Gastrocnemius medialis (tissue), 4 donors: ENCODE results near the gene AGK. TPM values are rescaled to one million over a fixed set of nuclear protein-coding genes. Genes with fewer than 3 reads are reported as not detected.

Experiments used
- ATAC-seq, 2 donors: fragments of 150-250 bp; one replicate each; pipeline ENCODE4 v1.9.1; 2016
- DNase-seq, 2 donors: peaks; one replicate each; pipeline ENCODE4 v3.0.0-alpha.2; 2019
- H3K27ac ChIP-seq, 4 donors: fragments of 200-600 bp; sonication (generic); 1 replicate in 1 of 4; 2 replicates in 3 of 4; pipeline ENCODE4 v1.5.1; 2016 to 2018; ENCODE audit warnings: mild to moderate bottlenecking in 2 of 4, moderate library complexity in 1 of 4
- H3K27me3 ChIP-seq, 3 donors: fragments of 200-600 bp; sonication (generic) in 2 of 3; 1 replicate in 1 of 3; 2 replicates in 2 of 3; pipeline versions ENCODE4 v1.5.1 to v1.6.0; 2016 to 2019; ENCODE audit warnings: mild to moderate bottlenecking in 1 of 3, moderate library complexity in 1 of 3
- H3K36me3 ChIP-seq, 2 donors: fragments of 200-600 bp; sonication (generic) in 1 of 2; one replicate each; pipeline ENCODE4 v1.5.1; 2017 to 2018
- H3K4me1 ChIP-seq, 2 donors: fragments of 200-600 bp; sonication (generic) in 1 of 2; one replicate each; pipeline ENCODE4 v1.5.1; 2016 to 2017; ENCODE audit warnings: mild to moderate bottlenecking in 2 of 2
- H3K4me3 ChIP-seq, 4 donors: fragments of 200-600 bp; sonication (generic) in 3 of 4; 1 replicate in 1 of 4; 2 replicates in 3 of 4; pipeline ENCODE4 v1.5.1; 2016 to 2019; ENCODE audit warnings: mild to moderate bottlenecking in 2 of 4
- H3K9me3 ChIP-seq, 3 donors: fragments of 200-600 bp; sonication (generic) in 2 of 3; 1 replicate in 1 of 3; 2 replicates in 2 of 3; pipeline ENCODE4 v1.5.1; 2016 to 2019
- CTCF ChIP-seq, 5 experiments: fragments of 450-650 bp in 3 of 5; fragments of 200-600 bp in 2 of 5; sonication (generic) in 2 of 5; IDR thresholded peaks in 4 of 5; conservative IDR thresholded peaks in 1 of 5; 1 replicate in 4 of 5; 2 replicates in 1 of 5; pipeline ENCODE4 v1.5.1; 2016 to 2019; ENCODE audit warnings: antibody characterized with exemption in 5 of 5, mild to moderate bottlenecking in 3 of 5, moderate library complexity in 3 of 5
- POLR2A ChIP-seq, 2 donors: fragments of 450-650 bp; IDR thresholded peaks; one replicate each; pipeline ENCODE4 v1.6.1; 2017; ENCODE audit warnings: antibody characterized with exemption in 2 of 2, mild to moderate bottlenecking in 2 of 2, moderate library complexity in 2 of 2
- in situ Hi-C, 4 donors: fragments of 200-750 bp; cut with MboI; loops; one replicate each; pipeline versions ENCODE4 v1.15.0 to v1.8.0; 2017; ENCODE audit warnings: low sequenced_read_pairs in 4 of 4
- intact Hi-C: fragments of 100-400 bp; cut with DNase I; formaldehyde crosslinking; loops from one replicate; pipeline ENCODE4 v1.15.1; 2023; ENCODE audit warnings: low total_unique reads
- total RNA-seq, 4 donors: library from RNA; depleted of rRNA; stranded (reverse); fragments of >200 nt; gene quantifications; one replicate each; pipeline versions ENCODE4 v1.1.0 to v1.2.3, GENCODE V29; 2016

Gene AGK
- total RNA-seq, 4 donors from 2014 or later, result 6.5 to 17.1 (median 11.5) TPM

- no peak for DNase-seq
- Histone ChIP-seq H3K27me3 (peaks cover 0 to 23% (median 3%) of the 10 kb centered on the region in 3 donors), H3K27ac (no peak overlapping the region), H3K4me1 (peaks cover 4 to 5% of the 10 kb centered on the region in 2 donors), H3K36me3 (no peaks in the 10 kb centered on the region), H3K9me3 (no peaks in the 10 kb centered on the region), H3K4me3 (peak overlapping the region in 1 of 4 donors; percentile 59)
- no peak for TF ChIP-seq CTCF (IDR thresholded peaks at IDR 0.05 in 4 of 5, conservative IDR thresholded peaks at IDR 0.05 in 1 of 5)
- TF ChIP-seq POLR2A (IDR thresholded peaks at IDR 0.05), result no peak
- in situ Hi-C loops, result no loop called here
- ATAC-seq, result no peak
- intact Hi-C loops, result no loop called here
These were observed 38.6 kb upstream of the AGK start for GRCh38 chr7:141512597-141512996.

DNA sequence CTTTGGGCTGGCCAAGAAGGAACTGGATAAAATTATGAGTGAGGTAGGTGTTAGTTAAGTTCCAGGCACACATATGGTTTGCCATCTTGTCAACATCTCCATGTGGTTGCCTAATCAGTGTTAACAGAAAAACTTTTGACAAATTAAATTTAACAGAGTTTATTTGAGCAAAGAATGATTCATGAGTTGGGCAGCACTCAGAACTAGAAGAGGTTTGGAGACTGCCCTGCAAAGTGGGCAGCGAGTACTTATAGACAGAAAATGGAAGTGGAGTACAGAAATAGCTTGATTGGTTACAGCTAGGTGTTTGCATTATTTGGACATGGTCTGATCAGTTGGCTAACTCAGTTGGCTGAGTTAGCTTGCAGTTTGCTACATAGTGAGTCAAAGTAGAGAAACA is 37.5 kb upstream of the AGK start:
- H3K4me1 ChIP-seq, result peaks cover 4 to 5% of the 10 kb centered on the region in 2 donors
- H3K9me3 ChIP-seq, result no peaks in the 10 kb centered on the region
- no peak for ATAC-seq
- no peak for DNase-seq
- intact Hi-C loops, result no loop called here
- TF ChIP-seq CTCF (IDR thresholded peaks at IDR 0.05 in 4 of 5, conservative IDR thresholded peaks at IDR 0.05 in 1 of 5) (no peak), POLR2A (IDR thresholded peaks at IDR 0.05) (no peak)
- H3K27me3 ChIP-seq, result peaks cover 0 to 23% (median 3%) of the 10 kb centered on the region in 3 donors
- in situ Hi-C loops, result no loop called here
- H3K4me3 ChIP-seq, result no peak overlapping the region
- H3K27ac ChIP-seq, result no peak overlapping the region
- H3K36me3 ChIP-seq, result no peaks in the 10 kb centered on the region

DNA sequence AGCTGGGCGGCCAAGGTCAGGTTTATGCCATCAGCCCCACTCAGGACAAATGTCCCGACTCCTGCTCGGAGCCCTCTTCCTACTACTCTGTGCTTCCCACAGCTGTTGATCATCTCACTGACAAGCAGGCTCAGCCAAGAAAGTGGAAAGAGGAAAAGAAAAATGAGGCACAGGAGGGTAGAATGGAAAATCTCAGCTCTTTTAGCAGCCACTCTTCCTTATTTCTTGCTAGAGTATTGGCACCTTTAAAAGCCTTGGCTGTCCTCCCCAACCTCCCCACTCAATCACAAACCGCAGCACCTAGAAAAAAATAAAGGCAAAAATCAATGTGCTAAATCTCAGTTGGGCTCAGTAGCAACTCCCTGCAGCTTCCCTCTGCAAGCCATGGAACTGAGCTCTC is 35.3 kb upstream of the AGK start:
- no peaks in the 10 kb centered on the region for H3K9me3 ChIP-seq
- DNase-seq (no peak), ATAC-seq (no peak)
- intact Hi-C loops (no loop called here), in situ Hi-C loops (no loop called here)
- peaks cover 4 to 5% of the 10 kb centered on the region in 2 donors for H3K4me1 ChIP-seq
- H3K4me3 ChIP-seq, result no peak overlapping the region
- H3K27ac ChIP-seq, result no peak overlapping the region
- no peak for TF ChIP-seq CTCF (IDR thresholded peaks at IDR 0.05 in 4 of 5, conservative IDR thresholded peaks at IDR 0.05 in 1 of 5)
- TF ChIP-seq POLR2A (IDR thresholded peaks at IDR 0.05), result no peak
- peaks cover 0 to 23% (median 3%) of the 10 kb centered on the region in 3 donors for H3K27me3 ChIP-seq
- no peaks in the 10 kb centered on the region for H3K36me3 ChIP-seq

GRCh38 chr7:141519623-141520022 is 31.6 kb upstream of the AGK start:
- Histone ChIP-seq H3K4me1 (no peaks in the 10 kb centered on the region), H3K27ac (no peak overlapping the region), H3K9me3 (no peaks in the 10 kb centered on the region), H3K27me3 (no peaks in the 10 kb centered on the region), H3K4me3 (no peak overlapping the region), H3K36me3 (no peaks in the 10 kb centered on the region)
- ATAC-seq (no peak), DNase-seq (no peak)
- intact Hi-C loops (no loop called here), in situ Hi-C loops (no loop called here)
- TF ChIP-seq CTCF (IDR thresholded peaks at IDR 0.05 in 4 of 5, conservative IDR thresholded peaks at IDR 0.05 in 1 of 5), result no peak

DNA sequence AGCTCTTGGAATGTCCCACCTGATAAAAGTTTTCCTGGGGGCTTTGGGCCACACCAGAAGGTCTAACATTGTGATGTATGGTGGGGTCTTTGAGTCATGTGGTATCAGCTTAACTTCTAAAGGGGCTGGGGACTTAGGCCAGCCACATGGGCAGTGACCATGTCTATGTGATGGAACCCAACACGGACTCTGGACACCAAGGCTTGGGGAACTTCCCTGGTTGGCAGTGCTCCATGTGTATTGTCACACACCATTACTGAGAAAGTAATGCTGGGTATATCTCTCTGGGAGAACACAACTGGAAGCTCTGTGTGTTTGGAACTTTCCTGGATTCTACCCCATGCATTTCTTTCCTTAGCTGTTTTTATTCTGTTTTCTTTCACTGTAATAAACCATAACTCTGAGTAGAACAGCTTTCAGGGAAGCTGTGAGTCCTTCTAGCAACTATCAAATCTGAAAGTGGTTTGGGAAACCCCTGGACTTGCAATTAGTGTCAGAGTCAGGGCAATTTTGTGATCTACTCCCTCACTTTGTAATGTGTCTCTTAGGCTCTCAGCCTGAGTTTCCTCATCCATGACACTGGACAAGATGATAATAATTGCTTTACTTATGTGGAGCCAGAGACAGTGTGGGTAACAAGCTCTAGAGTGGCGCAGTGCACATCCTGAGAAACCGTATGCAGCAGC is 28.4 kb upstream of the AGK start:
- intact Hi-C loops, result no loop called here
- Histone ChIP-seq H3K27ac (no peak overlapping the region), H3K27me3 (no peaks in the 10 kb centered on the region), H3K9me3 (no peaks in the 10 kb centered on the region), H3K36me3 (no peaks in the 10 kb centered on the region), H3K4me3 (no peak overlapping the region), H3K4me1 (no peaks in the 10 kb centered on the region)
- TF ChIP-seq POLR2A (IDR thresholded peaks at IDR 0.05), result no peak
- no peak for TF ChIP-seq CTCF (IDR thresholded peaks at IDR 0.05 in 4 of 5, conservative IDR thresholded peaks at IDR 0.05 in 1 of 5)
- no peak for DNase-seq
- in situ Hi-C loops, result no loop called here
- ATAC-seq, result no peak
